ENCODE measurements around the gene GATA1. TPM values are rescaled to one million over a fixed set of nuclear protein-coding genes. Genes with fewer than 3 reads are reported as not detected.
"Not testable (repeated sequence)": the region's sequence is repeated elsewhere in the genome, so short reads cannot be mapped to it uniquely, and the experiment has no call there.

GATA1 gene
- total RNA-seq, 1 experiment from 2014 or later: not detected

GRCh38 chrX:48806081-48806480 lies 19.7 kb downstream of the GATA1 start:
- DNase-seq (ENCODE audit: low read depth): no peak

GRCh38 chrX:48813644-48814043 lies 27.3 kb downstream of the GATA1 start:
- no peak for DNase-seq (ENCODE audit: low read depth)

GRCh38 chrX:48814722-48815121 lies 28.3 kb downstream of the GATA1 start:
- no peak for DNase-seq (ENCODE audit: low read depth)

- no peak for DNase-seq (ENCODE audit: low read depth)
Observed at GRCh38 chrX:48815266-48815665, 28.9 kb downstream of the GATA1 start.

GRCh38 chrX:48816014-48816810 lies 29.8 kb downstream of the GATA1 start:
- no peak for DNase-seq (ENCODE audit: low read depth)

- no peak for DNase-seq (ENCODE audit: low read depth)
Observed at GRCh38 chrX:48818098-48818497, 31.7 kb downstream of the GATA1 start.

GRCh38 chrX:48818866-48819265 lies 32.5 kb downstream of the GATA1 start:
- no peak for DNase-seq (ENCODE audit: low read depth)

- DNase-seq (ENCODE audit: low read depth): not testable (repeated sequence)
Observed at GRCh38 chrX:48819394-48819793, 33.0 kb downstream of the GATA1 start.

- no peak for DNase-seq (ENCODE audit: low read depth)
Observed at GRCh38 chrX:48823053-48823452, 36.7 kb downstream of the GATA1 start.

- DNase-seq (ENCODE audit: low read depth): no peak
Observed at GRCh38 chrX:48824066-48824465, 37.7 kb downstream of the GATA1 start.

- no peak for DNase-seq (ENCODE audit: low read depth)
Observed at GRCh38 chrX:48826135-48826875, 39.9 kb downstream of the GATA1 start, which contains the start of gene ERAS. Gene ERAS, plus strand, starts transcription at chrX:48826513. Its CDS starts 2,611 bp downstream, at chrX:48829124.

GRCh38 chrX:48826876-48827653 lies 40.7 kb downstream of the GATA1 start:
- no peak for DNase-seq (ENCODE audit: low read depth)

GRCh38 chrX:48827654-48827968 lies 41.2 kb downstream of the GATA1 start:
- DNase-seq (ENCODE audit: low read depth): no peak

GRCh38 chrX:48829016-48829735 lies 42.8 kb downstream of the GATA1 start:
- DNase-seq (ENCODE audit: low read depth): no peak

- no peak for DNase-seq (ENCODE audit: low read depth)
Observed at GRCh38 chrX:48831136-48831908, 44.9 kb downstream of the GATA1 start.

GRCh38 chrX:48831909-48832291 lies 45.5 kb downstream of the GATA1 start:
- DNase-seq (ENCODE audit: low read depth): no peak

GRCh38 chrX:48833542-48834138 lies 47.2 kb downstream of the GATA1 start:
- DNase-seq (ENCODE audit: low read depth): no peak

GRCh38 chrX:48834383-48834709 lies 48.0 kb downstream of the GATA1 start:
- no peak for DNase-seq (ENCODE audit: low read depth)

- DNase-seq (ENCODE audit: low read depth): no peak
Observed at GRCh38 chrX:48835524-48836329, 49.3 kb downstream of the GATA1 start, which contains the start of gene PCSK1N. Gene PCSK1N, minus strand, starts transcription at chrX:48835610. Its CDS starts 78 bp downstream, at chrX:48835532.

Measured in HT1080 (cell line).